RCC 7860 (cell line): Measurements from ENCODE around the gene VAC14.
"Not testable (repeated sequence)": the region's sequence is repeated elsewhere in the genome, so short reads cannot be mapped to it uniquely, and the experiment has no call there.

Experiments used
- DNase-seq: peaks from one replicate; pipeline ENCODE4 v3.0.0-alpha.2; 2015; ENCODE audit warnings: low spot score
- FAIRE-seq: peaks from 2 replicates; lab custom pipeline; 2012; peaks lifted over from hg19 to GRCh38; lab: Jason Lieb, UNC

VAC14 gene

DNA sequence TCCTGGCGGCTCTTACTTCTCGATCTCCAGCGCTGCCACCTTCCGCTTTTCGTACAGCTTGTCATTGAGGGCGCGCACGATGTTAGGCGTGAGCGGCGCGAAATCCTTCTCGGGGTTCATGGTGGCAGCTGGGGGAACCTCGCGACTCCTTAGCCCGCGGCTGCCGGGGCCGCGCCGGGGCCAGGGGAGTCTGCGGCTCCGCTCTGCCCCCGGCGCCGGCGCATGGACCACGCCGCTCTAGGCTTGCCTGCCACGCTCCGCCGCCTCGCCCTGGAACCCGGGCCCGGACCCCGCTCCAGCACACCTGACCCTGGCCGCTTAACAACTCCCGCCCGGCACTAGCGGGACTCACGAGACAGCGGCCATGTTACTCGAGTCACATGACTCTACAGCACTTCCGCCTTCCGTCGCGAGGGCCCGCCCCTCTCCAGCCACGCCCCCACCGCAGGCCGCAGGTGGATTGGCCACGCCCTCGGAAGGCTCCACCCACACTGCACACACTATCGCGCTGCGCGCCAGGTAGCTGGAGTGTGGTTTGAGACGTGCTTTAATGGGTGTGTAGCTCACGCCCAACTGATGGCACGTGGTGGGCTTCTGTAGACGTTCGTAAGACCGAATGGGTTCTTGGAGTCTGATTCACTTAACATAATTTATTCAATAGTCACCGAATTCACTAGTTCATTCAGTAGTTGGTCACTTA, at the start of gene VAC14:
Gene VAC14, minus strand, starts transcription at position 378 of the 700 bp plus-strand sequence. Its CDS starts 258 bp downstream, at position 120.
- DNase-seq: peak; percentile 67
- FAIRE-seq: no peak

DNA sequence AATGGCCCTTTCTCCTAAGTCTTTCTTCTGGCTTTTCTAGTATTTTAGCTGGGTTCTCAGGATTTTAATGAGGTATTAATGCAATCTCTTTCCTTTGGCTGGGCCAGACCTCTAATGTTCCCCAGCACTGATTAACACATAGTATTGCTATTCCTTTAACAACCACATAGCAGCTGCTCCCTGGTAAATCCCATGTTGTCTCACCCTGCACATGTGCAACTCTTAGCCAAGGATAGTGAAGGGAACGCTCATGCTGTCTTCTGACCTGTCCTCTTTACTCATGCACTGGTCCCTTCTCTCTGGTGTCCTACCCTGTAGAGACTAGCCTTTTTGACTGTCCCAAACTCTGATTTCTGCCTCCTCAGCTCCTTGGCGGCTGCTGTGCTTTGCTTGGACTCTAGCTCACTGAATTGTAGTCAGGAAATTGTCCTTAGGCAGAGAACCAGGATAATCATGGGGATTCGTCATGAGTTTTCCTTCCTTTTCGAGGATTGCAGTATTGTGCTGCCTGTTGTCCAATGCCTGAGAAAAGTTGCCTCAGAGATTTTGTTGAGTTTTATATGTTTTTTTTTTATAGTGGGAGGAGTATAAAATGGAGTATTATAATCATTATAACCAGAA, 22.6 kb upstream of the VAC14 start:
- DNase-seq, FAIRE-seq: not testable (repeated sequence)

DNA sequence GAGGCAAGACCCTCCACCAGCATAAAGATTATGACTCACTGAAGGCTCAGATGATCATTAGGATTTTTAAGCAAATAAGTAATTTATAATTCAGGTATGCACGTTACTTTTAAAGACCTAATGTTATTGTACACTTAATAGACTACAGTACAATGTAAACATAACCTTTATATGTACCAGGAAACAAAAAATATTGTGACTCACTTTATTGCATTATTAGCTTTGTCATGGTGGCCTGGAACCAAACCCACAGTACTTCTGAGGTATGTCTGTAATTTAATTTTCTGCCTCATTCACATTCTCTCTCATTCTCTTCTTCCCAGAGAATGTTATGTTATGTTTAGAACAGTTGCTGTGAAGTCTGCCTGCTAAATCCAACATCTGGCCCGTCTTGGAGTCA, 21.8 kb upstream of the VAC14 start:
- DNase-seq, FAIRE-seq: not testable (repeated sequence)

DNA sequence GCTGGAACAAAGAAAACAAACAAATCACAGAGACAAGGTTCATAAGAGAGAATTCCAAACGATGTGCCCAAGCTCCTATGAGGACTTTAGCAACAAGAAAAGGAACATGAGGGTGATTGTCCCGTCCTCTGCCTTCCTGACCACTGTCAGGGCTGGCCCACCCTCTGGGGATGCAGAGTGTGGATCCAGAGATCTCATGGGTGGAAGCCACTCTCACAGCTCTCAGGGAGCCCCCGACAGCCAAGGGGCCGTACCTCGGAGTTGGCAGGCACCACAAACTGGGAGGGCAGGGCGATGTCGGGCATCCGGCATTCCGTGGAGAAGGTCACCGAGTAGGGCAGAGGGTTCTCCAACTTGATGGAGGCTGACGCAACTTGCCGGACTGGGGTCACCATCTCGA, 17.1 kb upstream of the VAC14 start:
- not testable (repeated sequence) for DNase-seq, FAIRE-seq

DNA sequence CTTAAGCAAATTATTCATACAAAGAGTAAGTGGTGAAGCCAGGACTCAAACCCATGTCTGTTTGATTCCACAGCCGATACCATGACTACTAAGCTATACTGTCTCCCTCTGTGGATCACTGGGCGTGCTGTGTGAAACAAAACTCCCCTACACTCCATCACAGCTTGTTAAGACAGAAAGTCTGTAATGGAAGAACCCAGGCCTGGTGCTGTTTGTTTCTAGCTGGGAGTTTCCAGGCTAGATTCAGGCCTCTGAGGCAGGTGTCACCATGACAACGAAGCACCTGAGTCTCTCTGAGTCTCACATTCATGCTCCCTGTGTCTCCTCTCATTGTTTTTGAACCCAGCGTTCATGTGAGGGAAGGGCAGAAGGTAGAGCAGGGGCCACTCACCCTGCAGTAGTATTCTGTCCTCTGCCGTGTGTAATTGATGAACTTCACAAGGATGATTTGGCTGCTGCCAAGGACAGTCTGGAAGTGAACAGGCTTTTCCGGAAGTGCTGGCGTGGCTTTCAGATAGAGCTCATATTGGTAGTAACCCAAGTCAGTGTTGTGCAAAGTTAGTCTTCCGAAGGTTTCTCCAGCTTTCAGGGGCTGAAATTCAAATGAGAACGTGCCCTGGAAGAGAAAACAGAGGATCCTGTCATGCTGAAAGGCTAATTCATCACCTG, 8.6 kb upstream of the VAC14 start:
- DNase-seq (no peak), FAIRE-seq (no peak)

DNA sequence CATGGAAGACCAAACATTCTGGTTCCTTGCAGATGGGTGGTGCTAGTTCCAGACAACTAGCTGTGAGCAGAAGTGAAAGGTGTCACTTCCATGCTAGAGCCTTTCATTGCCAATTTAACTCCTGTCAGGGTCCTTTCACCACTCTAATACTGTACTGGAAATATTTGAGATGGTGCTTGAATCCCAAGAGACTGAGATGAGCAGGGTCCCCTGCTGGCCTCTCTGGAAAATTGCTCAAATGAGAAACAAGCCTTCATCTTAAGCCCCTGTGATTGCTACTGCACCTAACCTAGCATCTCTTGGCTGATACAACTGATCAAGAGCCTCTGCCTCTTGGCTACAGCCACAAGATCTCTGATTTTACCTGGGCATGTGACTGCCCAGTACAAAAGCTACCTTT, 7.4 kb upstream of the VAC14 start:
- DNase-seq (no peak), FAIRE-seq (no peak)

DNA sequence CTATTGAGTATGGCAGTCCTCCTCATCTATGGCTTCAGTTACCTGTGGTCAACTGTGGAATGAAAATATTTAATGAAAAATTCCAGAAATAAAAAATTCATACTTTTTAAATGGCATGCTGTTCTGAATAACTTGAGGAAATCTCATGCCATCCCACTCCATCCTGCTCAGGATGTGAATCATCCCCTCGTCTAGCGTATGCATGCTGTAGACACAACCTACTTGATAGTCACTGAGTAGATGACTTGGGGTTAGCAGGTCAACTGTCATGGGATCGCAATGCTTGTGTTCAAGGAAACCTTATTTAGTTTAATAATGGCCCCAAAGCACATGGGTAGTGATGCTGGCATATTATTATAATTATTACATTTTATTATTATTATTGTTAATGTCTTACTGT, 4.8 kb upstream of the VAC14 start:
- FAIRE-seq: no peak
- DNase-seq: peak; percentile 57

DNA sequence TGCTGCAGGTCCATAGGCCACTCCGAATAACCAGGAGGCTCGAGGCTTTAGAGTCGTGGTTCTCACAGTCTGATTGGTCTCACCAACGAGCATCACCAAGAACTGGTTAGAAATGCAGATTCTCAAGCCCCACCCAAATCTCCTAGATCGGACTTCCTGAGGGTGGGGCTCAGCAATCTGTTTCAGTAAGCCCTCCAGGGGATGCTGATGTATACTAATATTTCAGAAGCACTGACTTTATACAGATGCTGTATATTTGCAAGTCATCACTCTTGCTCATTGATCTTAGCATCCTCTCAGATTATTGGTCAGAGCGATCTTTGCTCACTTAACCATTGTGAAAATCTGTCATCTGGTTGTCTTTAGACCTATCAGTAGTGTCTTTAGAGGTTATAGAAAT, 4.4 kb upstream of the VAC14 start:
- DNase-seq: no peak

DNA sequence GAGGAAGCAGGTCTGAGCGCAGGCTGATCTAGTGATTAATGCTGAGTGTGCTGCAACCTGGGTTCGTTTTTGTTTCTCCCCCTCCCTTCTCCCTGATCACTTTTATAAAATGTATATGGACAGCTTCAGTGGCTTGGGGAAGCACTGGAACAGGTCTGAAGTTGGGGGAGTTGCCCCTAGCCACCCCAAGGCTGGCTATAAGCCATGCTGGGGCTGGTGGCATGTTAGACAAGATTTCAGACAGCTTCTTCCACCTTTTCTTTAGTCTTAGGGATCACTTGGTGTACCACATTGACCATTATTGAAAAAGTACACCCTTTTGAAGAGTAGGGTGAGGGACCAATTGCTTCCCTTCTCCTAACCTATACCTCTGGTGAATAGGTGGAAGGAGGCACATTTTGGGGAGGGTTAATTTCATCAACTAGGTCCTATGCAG, 3.8 kb upstream of the VAC14 start:
- FAIRE-seq (no peak), DNase-seq (no peak)

More for the DNA sequence above, 4.4 kb upstream of the VAC14 start:
- no peak for FAIRE-seq

DNA sequence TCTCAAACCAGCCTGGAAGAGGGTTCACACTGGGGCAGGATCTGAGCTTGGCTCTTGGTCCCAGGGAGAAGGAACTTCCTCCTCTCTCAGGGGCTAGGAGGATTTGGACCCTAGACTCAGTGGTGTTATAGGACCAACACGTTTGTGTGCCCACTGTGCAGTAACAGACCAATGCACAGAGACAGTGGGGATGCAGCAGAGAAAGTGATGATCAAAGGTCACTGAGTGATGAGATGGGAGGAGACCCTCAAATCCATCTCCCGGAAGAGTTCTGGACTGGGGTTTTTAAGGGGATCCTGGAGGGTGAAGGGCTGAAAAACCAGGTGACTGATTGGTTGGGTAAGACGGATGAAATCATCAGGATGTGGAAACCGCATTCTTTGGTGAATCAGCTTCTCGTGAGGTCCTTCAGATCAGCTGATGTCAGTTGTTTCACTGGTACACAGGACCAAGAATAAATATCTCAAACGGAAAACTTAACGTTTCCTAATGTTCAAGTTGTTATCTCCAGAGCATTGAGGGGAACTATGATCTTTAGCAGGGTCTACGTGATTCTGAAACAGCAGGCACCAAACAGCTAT, 3.3 kb upstream of the VAC14 start:
- no peak for FAIRE-seq
- DNase-seq: peak; percentile 46

DNA sequence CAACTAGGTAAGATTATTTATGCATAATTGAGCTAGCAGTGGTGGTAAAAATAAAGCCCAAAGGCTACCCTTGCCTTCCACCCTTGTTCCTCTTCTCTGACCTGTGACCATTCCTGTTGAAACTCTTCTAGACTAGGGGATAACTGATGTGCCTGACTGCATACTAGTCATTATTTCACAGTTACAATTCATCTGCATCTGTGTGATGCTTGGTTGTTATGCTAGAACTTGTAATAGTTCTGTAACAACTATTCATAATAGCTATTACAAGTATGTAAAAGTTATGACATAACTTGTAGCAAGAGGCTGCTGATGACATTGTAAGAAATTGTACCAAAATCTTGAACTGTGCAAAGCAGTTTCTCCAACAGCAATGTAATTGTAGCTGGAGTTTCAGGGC, 2.4 kb upstream of the VAC14 start:
- DNase-seq (no peak), FAIRE-seq (no peak)

DNA sequence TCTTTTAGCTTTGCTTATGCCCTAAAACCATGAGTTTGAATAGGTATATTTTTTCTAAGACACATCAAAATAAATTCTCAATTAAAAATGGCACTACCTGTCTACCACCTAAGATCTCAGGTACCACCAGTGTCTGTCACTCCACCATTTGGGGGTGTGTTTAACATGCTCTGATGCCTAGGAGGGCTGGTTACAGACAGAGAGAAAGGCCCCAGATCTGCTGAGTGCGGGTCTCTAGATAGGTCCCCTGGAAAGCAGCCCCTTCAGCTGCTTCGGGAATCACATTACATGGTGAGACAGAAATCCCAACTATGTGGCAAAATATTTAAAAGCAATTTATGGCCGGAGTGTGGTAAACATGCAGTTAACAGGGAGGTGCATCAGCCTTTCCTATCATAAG, 653 bp upstream of the VAC14 start:
- FAIRE-seq: no peak

DNA sequence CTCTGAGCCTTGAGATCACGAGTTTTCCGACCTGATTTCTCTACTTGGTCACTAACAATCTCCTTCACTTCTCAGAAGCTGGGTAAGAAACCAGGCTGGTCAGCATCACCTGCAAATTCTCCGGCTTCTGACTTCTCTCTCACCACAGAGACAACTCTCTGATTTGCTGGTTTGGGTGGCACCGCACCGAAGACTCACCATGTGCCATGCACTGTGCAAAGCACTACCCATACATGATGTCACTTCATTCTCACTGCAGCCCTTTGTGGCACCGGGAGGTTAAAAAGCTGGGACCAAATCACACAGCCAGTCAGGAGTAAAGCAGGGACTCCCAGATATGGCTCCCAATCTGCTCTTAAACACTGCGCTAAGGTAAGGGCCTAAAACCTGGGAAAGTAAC, 647 bp downstream of the VAC14 start:
- no peak for FAIRE-seq
- DNase-seq: no peak

More for the DNA sequence above, 653 bp upstream of the VAC14 start:
- no peak for DNase-seq

DNA sequence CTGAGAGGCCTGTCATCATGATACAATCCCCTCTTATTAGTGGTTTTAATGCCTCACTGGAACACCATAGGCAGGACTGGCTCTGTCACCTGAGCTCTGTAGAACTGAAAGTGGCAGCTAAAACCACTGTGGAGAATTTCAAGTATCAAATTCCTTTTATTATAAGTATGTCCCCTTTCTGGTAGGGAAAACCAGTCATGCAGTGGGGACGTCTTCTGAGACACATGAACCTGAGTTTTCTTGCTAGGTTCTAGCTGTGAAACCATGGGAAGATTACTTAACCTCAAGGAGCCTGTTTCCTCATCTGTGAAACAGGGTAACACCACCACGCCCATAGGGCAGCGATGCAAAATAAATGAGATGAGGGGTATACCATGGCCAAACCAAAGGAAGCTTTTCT, 4.7 kb downstream of the VAC14 start:
- FAIRE-seq (no peak), DNase-seq (no peak)

DNA sequence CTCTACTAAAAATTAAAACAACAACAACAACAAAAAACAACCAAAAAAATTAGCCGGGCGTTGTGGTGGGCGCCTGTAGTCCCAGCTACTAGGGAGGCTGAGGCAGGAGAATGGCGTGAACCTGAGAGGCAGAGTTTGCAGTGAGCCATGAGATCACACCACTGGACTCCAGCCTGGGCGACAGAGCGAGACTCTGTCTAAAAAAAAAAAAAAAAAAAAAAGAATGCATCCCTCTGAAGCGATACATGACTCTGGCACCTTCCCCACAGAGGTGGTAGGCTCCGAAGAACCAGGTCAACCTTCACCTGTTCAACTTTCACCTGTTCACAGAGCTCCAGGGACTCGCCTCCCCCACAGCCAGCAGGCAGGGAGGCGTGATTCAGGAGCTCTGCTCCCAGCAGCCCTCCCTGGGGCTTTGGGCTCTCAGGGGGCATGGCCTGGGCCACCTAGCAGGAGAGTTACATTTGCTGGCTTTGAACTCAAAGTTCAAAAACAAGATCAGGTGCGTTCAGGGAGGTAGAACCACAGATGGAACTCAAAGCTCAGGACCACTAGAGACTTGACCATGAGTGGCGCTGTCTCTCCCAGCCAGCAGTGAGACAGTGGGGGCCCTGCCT, 5.6 kb downstream of the VAC14 start:
- FAIRE-seq (no peak), DNase-seq (no peak)

DNA sequence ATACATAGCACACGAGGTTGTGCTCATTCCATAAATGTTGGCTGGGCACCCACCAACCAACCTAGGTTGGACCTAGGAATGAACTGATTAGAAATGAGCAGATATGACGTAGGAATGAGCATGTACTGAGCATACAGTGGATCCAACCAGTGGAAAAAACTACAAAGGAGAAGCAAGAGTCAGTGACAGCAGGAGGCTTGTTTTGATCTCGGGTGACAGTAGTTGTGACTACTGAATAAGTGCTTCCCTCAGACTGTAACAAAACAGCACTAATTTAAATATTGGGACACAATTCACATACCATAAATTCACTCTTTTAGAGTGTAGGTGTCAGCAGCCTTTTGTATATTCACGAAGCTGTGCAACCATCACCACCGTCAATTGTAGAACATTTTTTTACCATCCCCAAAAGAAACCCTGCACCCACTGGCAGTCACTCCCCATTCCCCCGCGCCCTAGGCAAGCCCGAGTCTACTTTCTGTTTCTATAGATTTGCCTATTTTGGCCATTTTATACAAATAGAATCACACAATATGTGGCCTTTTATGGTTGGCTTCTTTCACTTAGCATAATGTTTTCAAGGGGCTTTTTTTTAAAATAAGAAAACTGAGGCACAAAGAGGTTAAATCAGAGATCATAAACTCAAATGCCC, 7.0 kb downstream of the VAC14 start:
- FAIRE-seq (no peak), DNase-seq (no peak)

DNA sequence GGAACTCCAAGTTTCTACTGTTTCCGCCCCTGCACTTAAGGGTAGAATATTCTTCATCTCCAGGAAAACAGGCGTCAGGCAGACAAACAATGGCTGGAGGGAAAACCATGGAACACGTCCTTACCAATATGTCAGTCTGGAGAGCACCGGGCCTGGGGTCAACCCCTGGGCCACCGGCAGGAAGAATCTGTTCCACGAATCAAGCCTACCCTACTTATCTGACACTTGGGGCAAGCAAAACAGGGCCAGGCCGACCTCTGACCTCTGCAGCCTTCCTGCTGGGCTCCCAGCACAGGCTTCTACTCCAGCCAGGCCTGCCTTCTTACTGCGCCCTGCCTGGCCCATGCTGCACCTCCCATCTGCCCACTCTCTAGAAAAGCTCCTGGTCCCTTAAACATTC, 10.1 kb downstream of the VAC14 start:
- DNase-seq (no peak), FAIRE-seq (no peak)

DNA sequence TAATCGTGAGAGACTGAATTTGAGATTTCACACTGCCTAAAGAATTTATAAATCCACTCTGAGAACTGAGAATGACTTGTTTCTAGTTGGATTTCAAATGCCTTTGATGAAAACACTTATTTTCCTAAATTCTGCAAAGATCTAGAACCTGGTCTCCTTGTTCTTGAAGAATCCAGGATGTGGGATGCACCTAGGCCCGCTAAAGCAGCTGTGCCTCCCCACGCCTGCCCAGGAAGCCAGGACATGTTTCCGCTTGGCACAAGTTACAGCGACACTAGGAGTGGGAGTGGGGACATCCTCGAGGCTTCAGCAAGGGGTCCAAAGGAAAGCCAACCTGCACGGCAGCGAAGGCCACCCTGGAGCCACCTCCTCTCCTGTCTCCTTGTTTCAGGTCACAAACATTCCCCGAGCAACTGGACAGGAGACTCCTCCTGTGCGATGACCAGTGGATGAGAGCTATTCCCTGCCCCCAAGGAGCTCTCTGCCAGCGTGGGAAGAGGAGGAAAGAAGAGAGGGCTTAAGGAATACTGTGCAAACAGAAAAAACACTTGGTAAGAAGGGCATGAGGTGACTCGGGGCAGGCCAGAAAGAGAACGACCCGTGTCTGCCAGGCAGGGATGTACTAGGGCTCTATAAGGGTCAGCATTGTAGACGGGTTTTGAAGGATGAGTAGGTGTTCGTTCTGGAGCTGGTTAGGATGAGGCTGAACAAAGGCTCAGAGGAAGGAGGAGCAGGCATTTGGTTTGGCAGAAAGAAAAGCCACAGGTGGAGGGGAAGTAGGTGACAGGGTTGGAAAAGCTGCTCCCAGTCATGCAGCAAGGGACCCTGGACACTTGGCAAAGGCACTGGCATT, 11.1 kb downstream of the VAC14 start:
- DNase-seq (no peak), FAIRE-seq (no peak)

DNA sequence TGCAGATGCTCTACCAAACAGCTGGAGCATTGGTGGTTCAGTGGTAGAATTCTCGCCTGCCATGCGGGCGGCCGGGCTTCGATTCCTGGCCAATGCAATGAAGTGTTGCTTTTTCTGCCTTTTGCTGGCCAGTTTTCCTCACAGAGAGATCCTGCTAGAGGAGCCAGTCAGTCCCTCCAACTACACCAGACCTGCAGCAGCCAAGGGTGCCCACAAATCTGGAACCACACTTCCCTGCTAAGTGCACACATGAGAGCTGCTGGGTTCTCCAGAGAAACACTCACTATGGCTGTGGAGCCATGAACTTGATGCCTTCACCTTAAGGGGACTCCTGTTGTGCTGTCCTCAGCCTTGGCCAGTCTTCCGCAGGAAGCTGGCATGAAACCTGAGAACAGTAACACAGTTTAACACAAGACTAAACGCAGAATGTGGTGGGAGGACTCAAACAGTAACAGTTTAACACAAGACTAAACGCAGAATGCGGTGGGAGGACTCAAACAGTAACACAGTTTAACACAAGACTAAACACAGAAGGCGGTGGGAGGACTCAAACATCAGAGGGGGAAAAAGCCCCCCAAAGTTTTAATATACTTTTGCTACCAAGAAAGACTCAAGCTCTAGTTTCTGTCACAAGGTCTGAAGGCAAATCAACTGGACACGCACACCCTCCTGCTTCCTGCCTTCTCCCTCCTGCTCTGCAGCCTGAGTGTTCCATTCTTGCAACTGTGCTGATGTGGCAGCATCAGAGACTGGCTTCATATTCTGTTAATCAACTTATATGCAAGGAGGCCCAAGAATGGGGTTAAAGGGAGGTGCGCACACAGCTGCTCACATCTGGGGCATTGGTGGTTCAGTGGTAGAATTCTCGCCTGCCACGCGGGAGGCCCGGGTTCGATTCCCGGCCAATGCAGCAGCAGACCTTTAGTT, 12.0 kb downstream of the VAC14 start:
- FAIRE-seq: no peak
- DNase-seq: no peak
